Peyer's patch (tissue), 4 donors: ENCODE measurements around the gene PHKA2. TPM values are rescaled to one million over a fixed set of nuclear protein-coding genes. Genes with fewer than 3 reads are reported as not detected.

ENCODE experiments used
- DNase-seq, 3 donors: peaks; one replicate each; pipeline ENCODE4 v3.0.0-alpha.2; 2017 to 2019
- H3K27ac ChIP-seq, 4 donors: fragments of 200-600 bp; sonication (generic); one replicate each; pipeline ENCODE4 v1.5.1; 2016 to 2019
- H3K27me3 ChIP-seq, 2 donors: fragments of 200-600 bp; sonication (generic); one replicate each; pipeline ENCODE4 v1.5.1; 2019
- H3K36me3 ChIP-seq, 3 donors: fragments of 200-600 bp; sonication (generic); one replicate each; pipeline ENCODE4 v1.5.1; 2016 to 2019
- H3K4me1 ChIP-seq, 4 donors: fragments of 200-600 bp; sonication (generic); one replicate each; pipeline ENCODE4 v1.5.1; 2016 to 2019
- H3K4me3 ChIP-seq, 4 donors: fragments of 200-600 bp; sonication (generic); 1 replicate in 3 of 4; 2 replicates in 1 of 4; pipeline ENCODE4 v1.5.1; 2016 to 2019; ENCODE audit warnings: mild to moderate bottlenecking in 1 of 4
- H3K9me3 ChIP-seq, 4 donors: fragments of 200-600 bp; sonication (generic); one replicate each; pipeline ENCODE4 v1.5.1; 2016 to 2019; ENCODE audit warnings: mild to moderate bottlenecking in 1 of 4
- CTCF ChIP-seq, 6 experiments: fragments of 450-650 bp in 4 of 6; fragments of 200-600 bp in 2 of 6; sonication (generic) in 1 of 6; IDR thresholded peaks; one replicate each; pipeline ENCODE4 v1.5.1; 2017 to 2019; ENCODE audit warnings: antibody characterized with exemption in 6 of 6, mild to moderate bottlenecking in 3 of 6, moderate library complexity in 1 of 6
- POLR2A ChIP-seq, 2 donors: fragments of 450-650 bp; IDR thresholded peaks; one replicate each; pipeline ENCODE4 v1.5.1; 2017; ENCODE audit warnings: antibody characterized with exemption in 2 of 2, mild to moderate bottlenecking in 2 of 2, moderate library complexity in 2 of 2
- total RNA-seq, 4 donors: library from RNA; depleted of rRNA; stranded (reverse); fragments of >200 nt; gene quantifications; one replicate each; pipeline ENCODE4 v1.1.0, GENCODE V29; 2016

Gene PHKA2
- total RNA-seq, 4 donors from 2014 or later, result 34.3 to 98.1 (median 63.7) TPM

- no peak overlapping the region for H3K27ac ChIP-seq
- TF ChIP-seq POLR2A (IDR thresholded peaks at IDR 0.05) (no peak), CTCF (IDR thresholded peaks at IDR 0.05) (no peak)
Measured at GRCh38 chrX:18884916-18885315, 99.0 kb downstream of the PHKA2 start.

GRCh38 chrX:18883961-18884765 lies 99.8 kb downstream of the PHKA2 start:
- no peak for TF ChIP-seq CTCF (IDR thresholded peaks at IDR 0.05)
- no peak for TF ChIP-seq POLR2A (IDR thresholded peaks at IDR 0.05)
- no peak overlapping the region for H3K4me3 ChIP-seq
- H3K9me3 ChIP-seq, result no peaks in the 10 kb centered on the region
- no peaks in the 10 kb centered on the region for H3K27me3 ChIP-seq
- DNase-seq, result no peak
- H3K4me1 ChIP-seq, result no peaks in the 10 kb centered on the region
- H3K27ac ChIP-seq, result no peak overlapping the region
- H3K36me3 ChIP-seq, result no peaks in the 10 kb centered on the region

More at GRCh38 chrX:18884916-18885315, 99.0 kb downstream of the PHKA2 start:
- Histone ChIP-seq H3K4me3 (no peak overlapping the region), H3K4me1 (no peaks in the 10 kb centered on the region), H3K27me3 (no peaks in the 10 kb centered on the region), H3K9me3 (no peaks in the 10 kb centered on the region), H3K36me3 (no peaks in the 10 kb centered on the region)
- no peak for DNase-seq

- no peak overlapping the region for H3K27ac ChIP-seq
- H3K9me3 ChIP-seq, result no peaks in the 10 kb centered on the region
- H3K4me1 ChIP-seq, result no peaks in the 10 kb centered on the region
- no peak for DNase-seq
- TF ChIP-seq POLR2A (IDR thresholded peaks at IDR 0.05) (no peak), CTCF (IDR thresholded peaks at IDR 0.05) (no peak)
- H3K27me3 ChIP-seq, result no peaks in the 10 kb centered on the region
- no peak overlapping the region for H3K4me3 ChIP-seq
- H3K36me3 ChIP-seq, result no peaks in the 10 kb centered on the region
Measured at GRCh38 chrX:18883234-18883960, 100.5 kb downstream of the PHKA2 start.

GRCh38 chrX:18879144-18879543 lies 104.8 kb downstream of the PHKA2 start:
- Histone ChIP-seq H3K27me3 (no peaks in the 10 kb centered on the region), H3K4me3 (no peak overlapping the region), H3K9me3 (no peaks in the 10 kb centered on the region), H3K27ac (no peak overlapping the region), H3K4me1 (no peaks in the 10 kb centered on the region), H3K36me3 (no peaks in the 10 kb centered on the region)
- TF ChIP-seq POLR2A (IDR thresholded peaks at IDR 0.05), result no peak
- DNase-seq, result peak in 1 of 3 donors; percentile 26

- H3K4me1 ChIP-seq, result no peaks in the 10 kb centered on the region
- no peak overlapping the region for H3K4me3 ChIP-seq
- no peaks in the 10 kb centered on the region for H3K36me3 ChIP-seq
- no peaks in the 10 kb centered on the region for H3K9me3 ChIP-seq
- TF ChIP-seq POLR2A (IDR thresholded peaks at IDR 0.05), result no peak
- TF ChIP-seq CTCF (IDR thresholded peaks at IDR 0.05), result no peak
- no peak overlapping the region for H3K27ac ChIP-seq
- peak in 1 of 3 donors; percentile 34 for DNase-seq
- H3K27me3 ChIP-seq, result no peaks in the 10 kb centered on the region
Measured at GRCh38 chrX:18877469-18877868, 106.4 kb downstream of the PHKA2 start.

GRCh38 chrX:18875256-18875878 lies 108.5 kb downstream of the PHKA2 start:
- no peaks in the 10 kb centered on the region for H3K36me3 ChIP-seq
- no peaks in the 10 kb centered on the region for H3K27me3 ChIP-seq
- H3K4me3 ChIP-seq, result no peak overlapping the region
- TF ChIP-seq POLR2A (IDR thresholded peaks at IDR 0.05) (no peak), CTCF (IDR thresholded peaks at IDR 0.05) (no peak)
- peak in 1 of 3 donors; percentile 34 for DNase-seq
- no peaks in the 10 kb centered on the region for H3K4me1 ChIP-seq
- H3K27ac ChIP-seq, result no peak overlapping the region
- H3K9me3 ChIP-seq, result no peaks in the 10 kb centered on the region
